CD4-positive, alpha-beta T cell treated with Interleukin-15 for 1 hour (primary cell): Measurements from ENCODE around the gene CD93.
A peak's percentile ranks its signal among the peaks of the same experiment; 100 is the strongest.

Experiments
- DNase-seq: peaks from one replicate; pipeline ENCODE4 v3.0.0-alpha.2; 2020

The CD93 gene

DNA sequence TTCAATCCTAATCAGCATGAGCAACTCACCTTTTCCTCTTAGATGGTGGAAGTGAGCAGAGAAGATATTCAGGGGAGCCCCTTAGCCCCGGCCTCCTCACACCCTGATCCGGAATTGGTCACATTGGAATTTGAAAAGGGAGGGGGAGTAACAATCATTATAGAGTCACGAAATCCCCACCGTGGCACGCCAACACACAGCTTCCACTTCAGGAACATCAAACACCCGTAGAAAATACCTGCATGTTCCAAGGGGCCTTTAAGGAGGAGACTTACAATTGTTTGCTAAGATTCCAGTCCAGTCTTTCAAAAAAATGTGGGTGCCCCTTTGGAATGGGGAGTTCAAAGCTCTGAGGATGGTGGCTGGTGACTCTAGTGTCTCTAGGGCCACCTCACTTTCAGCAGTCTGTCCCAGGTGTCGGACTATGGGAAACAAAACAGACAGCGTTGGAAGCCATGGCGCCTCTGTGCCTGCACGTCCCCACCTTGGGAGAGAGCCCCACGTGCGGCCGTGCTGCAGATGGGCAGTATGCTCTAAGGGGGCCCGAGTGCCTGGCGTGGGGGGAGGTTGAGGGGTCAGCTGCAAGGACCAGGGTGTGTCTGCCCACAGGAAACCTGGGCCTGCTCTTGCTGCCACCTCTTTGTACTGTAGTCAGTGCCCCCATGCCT lies 2.4 kb downstream of the CD93 start:
- no peak for DNase-seq

DNA sequence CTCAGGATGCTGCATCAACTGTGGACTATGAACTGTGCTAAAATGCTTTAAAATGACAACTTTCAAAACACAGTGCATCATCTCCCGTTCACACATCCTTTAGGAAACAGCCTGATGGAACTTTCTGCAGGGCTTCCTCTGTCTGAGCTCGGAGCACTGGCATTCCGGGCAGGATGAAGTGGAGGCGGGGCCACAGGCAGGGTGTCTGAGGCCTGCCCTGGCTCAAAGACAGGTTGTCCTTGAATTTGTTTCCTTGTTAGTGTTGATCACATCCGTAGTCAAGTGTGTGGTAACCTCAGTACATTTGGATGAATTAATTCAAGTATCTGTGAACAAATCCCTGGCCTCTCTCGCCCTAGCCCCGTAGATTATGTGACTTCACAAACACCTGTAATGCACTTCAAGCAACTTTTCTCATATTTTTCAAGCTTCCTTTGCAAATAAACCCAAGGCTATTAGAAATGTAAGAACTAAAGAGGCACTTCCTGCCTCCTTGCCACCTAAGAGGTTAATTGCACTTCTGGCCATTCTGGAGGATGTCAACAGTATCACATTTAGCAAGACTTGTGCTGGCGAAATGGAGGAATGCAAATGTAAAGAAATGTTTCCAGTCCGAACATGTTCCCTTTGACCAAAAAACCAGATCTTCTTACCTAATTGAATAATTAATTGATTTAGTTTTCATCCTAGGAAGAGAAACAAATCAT lies 3.1 kb downstream of the CD93 start:
- no peak for DNase-seq

DNA sequence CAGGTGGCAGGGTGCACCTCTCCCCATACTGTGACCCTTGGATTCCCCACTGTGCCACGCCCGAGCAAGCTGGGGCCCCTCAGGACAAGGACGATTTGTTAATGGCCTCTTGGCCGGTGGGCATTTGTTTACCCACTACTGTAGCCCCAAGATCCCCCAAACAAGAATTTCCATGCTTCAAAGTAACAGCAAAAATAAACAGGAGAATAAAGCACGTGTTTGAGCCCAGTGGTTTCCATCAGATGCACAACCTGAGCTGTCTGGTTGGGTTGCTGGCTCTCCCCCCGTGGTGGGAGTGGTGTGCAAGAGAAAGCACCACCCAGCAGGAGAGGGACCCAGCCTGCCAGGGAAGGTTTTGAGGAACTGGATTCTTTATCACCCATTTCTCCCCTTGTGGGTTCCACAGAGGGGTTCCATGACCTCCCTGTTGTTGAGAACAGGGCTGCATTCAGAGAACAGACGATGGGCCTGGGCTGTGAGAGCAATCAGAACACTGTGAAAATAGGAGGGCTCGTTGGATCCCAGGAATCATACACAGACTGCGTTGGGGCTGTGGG lies 4.8 kb downstream of the CD93 start:
- no peak for DNase-seq

DNA sequence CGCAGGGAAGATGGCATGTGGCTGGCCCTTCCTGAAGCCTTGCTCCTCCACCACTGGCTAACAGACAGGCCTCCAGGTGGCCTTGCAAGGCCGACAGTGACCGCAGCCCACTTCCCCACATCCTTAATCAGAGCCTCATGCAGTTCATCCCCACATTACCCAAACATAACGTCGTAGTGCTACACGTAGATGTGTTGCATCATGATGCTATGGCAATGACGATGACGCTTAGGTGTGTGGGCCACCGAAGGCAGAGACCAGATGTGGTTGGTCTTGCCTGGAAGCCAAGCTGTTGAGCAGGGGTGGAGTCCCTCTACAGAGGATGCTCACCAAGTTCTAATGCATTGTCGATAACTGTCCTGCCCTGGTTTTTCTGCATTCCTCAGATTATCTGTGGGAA lies 5.6 kb downstream of the CD93 start:
- DNase-seq, result peak; percentile 39

DNA sequence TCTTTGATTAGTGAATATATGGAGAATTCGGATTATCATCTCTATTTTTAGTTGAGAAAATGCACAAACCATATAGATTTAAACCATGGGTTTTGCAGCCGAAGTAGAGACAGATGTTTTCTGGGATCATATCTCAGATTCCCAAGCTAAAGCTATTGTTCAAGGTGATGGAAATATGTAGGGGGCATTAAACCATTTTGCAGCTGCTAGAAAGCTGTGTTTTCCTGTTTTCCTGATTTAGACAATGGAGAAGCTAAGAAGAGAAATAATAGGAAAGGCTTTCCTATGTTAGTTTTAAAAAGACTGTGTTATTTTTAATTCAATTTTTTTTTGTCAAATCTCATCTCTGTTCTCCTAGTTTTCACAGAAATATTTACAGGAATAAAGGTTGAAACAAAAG lies 6.2 kb downstream of the CD93 start:
- no peak for DNase-seq

DNA sequence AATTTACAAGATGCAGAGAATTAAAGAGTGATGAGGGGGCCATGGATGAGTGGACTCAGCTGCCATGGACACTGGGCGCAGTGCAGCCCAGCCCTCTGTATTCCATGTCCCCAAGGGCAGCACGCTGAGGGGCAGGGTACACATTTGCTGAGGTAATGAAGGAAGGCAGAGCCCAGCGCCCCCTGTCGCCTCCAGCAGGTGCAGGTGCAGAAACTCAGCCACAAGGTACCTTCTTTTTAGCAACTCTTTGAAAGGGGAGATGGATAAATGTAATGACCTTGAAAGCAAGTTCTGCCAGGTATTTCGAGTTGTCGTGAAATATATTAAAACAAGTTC lies 7.1 kb downstream of the CD93 start:
- no peak for DNase-seq

DNA sequence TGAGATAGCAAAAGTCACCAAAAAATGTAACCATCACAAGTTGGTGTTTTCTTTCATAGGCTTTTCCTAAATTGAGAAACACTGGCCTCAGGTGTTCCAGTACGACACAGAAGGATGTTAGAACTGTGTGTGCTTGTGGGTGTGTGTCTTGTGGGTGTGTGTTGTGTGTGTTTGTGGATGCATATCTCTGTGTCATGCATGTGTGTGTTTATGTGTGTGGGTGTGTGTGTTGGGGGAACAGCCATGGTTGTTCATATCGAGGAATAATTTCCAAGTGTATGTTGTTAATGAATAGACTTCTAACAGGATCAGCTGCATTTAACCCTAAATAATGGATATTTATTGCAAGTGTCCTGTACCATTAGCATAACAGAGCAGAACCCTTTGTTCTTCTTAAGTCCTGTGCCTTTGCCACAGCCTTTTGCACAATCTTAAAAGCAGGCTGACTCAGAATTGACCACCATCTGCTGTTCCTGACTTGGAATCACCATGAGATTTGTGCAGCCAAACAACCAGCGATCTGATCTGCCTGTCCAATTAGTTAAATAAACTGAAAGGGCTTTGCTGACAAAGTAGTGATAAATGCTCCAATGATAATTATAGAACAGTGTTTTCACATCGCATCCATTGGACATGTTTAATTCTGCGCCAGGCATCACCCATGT lies 7.6 kb downstream of the CD93 start:
- no peak for DNase-seq

DNA sequence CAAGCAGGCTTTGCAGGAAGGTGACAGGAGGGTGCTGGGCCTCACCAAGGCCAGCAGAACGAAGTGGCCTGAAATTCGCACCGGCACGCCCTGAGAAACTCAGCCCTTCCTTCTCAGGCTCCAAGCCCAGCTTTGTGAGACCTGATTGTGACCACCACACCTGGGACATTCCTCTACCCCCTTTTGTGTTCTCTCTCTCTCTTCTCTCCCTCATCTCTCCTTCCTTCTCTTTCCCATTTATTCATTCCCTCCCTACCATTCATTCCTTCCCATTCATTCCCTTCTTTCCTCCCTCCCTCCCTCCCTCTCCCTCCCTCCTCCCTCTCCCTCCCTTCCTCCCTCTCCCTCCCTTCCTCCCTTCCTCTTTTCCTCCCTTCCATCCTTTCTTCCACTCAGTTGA lies 8.8 kb downstream of the CD93 start:
- DNase-seq, result no peak

DNA sequence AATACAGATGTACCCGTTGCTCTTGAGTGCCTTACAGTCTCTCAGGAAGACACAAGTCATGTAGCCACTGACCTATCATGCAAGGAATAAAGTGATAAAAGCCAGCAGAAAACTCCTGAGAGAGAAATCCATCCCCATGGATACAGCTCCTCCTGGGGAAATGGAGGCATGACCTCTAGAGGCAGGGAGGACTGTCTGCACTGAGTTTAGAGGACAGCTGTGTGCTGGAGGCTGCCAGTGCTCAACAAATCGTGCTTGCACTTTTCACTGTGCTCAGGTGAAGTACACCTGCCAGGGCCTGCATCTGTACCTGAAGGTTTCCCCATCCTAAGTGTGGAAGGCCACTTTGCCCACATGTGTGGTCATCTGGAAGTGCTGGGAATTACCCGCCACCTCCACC lies 12.1 kb downstream of the CD93 start:
- DNase-seq, result no peak

DNA sequence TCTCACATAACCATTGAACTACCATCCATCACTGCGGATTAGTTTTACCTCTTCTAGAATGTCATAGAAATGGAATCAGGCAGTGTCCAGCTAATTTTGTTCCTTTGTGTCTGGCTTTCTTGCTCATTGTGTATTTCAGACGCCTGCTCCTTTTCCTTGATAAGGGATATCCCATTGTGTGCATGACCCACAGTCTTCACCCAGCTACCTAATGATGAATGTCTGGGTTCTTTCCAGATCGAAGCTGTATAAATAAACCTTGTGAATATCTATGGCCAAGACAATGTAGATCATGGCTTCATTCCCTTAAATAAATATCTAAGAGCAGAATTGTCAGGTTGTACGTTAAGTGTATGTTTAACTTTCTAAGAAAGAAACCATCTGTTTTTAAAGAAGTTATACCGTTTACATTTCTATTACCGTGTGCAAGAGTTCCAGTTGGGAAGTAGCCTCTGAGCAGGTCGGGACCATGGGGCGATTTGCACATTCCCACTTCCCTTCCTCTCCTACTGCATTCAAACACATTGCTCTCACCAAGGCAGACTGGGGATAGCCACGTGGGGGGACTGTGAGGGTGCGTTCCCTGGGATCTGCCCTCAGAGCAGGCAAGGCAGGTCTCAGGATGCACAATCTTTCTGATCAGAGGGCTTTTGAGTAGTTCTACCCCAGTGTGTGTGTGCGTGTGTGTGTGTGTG lies 13.1 kb downstream of the CD93 start:
- no peak for DNase-seq

DNA sequence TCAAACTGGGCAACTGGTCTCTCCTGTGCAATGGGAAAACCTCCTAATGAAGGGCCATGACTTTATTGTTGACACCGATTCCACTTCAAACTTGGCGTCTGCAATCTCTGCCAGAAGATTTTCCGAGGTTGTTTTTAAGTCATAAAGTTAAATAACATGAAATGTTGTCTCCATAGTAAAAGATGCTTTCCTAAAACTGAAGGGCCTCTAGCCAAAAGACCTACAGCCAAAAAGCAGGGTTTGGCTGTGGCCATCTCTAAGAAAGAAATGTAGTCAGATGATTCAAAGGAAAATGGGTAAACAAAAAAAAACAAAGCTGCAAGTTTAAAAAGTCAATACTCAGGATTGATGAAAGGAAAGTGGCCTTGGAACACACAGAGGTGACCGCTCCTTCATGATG lies 14.1 kb downstream of the CD93 start:
- no peak for DNase-seq

DNA sequence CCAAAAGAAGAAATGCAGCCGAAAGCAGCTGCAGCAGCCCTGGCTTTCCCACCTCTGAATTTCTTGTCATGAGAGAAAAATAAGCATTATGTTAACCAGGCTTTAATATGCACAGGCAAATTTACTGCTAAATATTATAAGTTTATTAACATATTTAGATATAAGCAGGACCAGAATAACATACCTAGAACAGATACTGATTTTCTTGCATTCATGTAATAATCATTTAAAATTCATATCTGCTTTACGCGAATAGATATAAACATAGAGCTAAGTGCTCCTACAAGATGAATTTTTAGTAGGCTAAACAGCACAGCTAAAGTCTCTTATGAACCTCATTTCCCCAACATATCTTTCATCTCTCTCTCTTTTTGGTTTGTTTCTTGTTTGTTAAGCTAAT lies 14.7 kb downstream of the CD93 start:
- DNase-seq, result no peak

DNA sequence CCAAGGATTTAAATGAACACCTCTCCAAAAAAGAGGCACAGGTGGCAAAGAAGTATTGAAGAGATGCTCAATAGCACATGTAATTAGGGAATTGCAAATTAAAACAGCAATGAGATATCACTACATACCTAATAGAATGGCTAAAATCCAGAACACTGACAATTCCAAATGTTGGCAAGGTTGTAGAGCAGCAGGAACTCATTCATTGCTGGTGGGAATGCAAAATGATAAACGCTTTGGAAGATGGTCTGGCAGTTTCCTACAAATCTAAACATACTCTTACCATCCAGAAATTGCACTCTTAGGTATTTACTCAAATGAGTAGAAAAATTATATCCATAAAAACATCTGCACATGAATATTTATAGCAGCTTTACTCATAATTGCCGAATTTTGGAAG lies 17.0 kb downstream of the CD93 start:
- no peak for DNase-seq

DNA sequence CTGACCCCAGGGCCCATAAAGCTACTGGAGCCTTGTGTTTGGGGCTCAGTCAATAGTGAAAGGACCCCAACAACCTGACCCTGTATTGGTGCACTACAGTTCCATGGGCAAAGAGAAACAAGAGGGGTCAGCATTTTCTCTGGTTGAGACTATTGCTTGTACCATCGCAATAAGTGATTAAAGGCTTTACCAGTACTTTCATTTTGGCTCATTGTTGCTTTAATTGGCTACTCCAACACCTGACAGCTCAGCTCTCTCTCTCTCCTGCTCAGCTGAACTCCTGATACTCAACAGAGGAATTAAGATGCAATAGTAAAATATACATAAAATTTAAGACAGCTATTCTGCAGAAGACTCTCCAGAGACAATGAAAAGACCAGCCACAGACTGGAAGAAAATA lies 17.8 kb downstream of the CD93 start:
- no peak for DNase-seq

DNA sequence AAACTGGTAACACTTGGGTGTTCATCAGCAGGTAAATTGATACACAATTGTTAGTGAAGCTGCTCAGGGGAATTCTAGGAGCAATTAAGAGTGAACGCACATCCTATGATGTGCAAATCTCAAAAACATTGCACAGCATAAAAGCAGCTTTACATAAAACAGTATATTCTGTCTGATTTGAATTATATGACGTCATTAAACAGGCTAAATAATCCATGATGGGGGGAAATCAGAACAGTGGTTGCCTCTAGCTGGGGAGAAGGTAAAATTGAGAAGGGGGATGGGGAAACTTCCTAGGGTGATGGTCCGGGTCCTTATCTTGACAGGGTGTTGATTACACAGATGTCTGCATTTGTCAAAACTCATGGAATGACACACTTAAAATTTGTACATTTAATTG lies 19.4 kb downstream of the CD93 start:
- no peak for DNase-seq

DNA sequence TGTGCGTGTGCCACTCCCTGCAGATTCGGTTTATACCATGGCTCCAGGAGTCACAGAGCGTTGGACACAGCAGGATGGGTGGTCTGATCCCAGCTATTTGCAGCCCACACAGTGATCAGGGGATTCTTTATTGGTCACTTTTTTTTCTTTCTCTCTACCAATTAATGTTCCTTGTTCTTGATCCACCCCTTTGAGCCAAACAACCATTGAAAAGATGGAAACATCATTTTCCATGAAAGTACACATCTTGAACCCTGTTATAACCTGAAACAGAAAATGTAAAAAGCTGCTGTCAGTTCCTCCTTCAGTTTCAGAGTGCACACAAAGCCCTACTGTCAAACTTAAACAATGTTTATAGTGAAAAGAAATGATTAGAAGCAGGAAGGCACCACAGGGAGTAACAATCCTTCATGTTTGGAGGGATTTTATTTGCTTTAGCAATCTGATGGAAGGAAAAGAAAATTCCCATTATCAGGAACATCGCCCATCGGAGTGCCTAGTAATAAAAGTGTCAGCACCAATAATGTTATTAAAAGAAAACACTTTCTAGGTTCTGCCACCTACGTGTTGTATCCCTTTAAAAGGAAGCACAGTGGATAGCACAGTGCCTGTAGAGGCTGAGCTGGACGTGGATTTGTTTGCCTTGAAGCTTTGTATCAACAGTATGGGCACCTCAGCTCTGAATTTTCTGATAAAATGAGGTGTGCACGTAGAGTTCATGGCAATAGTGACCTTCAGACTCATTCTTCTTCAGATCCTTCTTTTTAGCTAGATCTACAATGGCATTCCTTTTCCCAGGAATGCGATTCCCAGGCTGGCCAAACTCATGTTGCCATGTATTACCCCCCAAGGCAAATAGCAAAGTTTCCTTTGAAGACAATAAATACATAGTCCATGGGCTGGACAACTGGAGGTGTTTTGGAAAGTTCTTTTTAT lies 20.6 kb downstream of the CD93 start:
- DNase-seq, result no peak

DNA sequence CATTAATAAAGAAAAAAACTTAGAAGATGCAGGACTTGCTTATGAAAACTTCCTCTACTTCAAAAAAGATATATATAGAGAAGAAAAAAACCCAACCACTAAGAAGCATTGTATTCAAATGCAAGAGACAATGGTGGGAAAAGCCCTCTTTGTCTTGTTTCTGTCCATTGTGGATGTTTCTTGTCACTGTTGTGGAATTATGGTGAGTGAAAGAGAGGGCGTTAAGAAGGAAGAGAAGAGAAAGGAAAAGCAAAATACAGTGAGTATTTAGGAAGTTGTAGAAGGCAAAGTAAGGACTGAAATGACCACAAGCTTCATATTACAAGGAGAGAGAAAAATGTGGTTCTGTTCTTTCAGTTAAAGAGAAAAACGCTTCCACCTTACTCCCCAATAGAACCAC lies 22.5 kb downstream of the CD93 start:
- no peak for DNase-seq

DNA sequence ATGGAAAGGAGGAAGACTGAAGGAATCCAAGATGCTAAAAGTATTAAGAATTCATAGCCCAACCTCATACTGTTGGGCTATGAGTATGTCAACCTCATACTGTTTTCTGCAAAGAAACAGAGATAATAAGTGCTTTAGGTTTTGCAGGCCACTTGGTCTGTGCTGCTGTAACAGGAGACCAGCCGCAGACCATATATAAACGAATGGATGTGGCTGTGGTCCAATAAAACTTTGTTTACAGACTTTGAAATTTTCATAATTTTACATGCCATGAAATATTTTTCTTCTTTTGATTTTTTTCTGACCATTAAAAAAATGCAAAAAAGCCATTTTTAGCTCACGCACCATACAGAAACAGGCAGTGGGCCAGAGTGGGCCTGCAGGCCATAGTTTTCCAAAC lies 23.0 kb downstream of the CD93 start:
- DNase-seq, result no peak

DNA sequence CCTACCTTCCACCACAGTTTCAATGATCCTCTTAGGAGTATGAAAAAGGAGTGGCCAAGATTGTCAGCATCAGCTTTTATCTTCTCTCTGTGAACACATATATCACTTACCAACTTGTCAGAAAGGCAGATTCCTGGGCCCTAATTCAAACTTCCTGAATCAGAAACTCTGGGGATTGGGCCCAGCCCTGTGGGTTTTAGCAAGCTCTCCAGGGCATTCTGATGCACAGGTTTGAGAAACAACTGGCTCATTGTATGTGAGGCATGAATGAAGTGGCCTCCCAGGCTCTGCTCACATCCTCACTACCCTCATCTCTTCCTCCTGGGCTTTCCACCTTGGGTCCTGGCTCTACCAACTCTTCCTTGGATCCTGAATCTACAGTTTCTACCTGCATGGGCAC lies 23.5 kb downstream of the CD93 start:
- no peak for DNase-seq

DNA sequence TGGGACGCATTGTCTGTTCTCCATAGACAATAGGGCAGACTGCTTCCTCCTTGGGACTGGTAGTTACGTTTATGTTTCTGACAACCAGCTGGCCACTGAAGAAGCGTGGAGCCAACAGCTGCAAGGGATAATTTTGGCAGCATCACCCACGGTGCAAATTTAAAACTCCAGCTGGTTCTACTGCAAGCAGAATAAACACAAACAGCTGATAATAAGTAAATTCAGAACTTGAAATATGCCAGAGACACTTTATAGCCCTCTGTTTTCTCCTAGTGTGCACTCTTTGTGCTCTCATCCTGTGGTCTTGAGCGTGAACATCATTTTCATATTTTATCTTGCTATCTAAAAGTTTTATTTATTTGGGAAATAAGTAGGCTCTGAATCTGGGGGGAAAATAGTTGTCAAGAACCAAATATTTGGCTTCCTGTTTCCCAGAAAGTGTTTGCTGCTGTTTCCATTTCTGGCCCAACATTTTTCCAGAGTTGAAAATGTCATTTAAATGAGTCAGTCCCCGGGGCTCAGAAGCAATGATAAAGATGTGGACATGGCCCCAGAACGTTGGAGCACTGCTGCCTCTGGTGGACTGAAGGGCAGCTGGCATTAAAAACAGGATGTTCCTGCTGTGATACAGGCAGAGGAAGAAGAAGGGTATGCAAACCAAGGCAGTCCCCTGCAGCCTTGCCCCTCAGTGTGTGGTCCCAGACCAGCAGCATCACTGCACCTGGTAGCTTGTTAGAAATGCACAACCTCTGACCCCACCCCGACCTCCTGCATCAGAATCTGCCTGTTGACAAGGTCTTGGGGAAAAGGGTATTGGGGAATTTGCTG lies 24.2 kb downstream of the CD93 start:
- no peak for DNase-seq

DNA sequence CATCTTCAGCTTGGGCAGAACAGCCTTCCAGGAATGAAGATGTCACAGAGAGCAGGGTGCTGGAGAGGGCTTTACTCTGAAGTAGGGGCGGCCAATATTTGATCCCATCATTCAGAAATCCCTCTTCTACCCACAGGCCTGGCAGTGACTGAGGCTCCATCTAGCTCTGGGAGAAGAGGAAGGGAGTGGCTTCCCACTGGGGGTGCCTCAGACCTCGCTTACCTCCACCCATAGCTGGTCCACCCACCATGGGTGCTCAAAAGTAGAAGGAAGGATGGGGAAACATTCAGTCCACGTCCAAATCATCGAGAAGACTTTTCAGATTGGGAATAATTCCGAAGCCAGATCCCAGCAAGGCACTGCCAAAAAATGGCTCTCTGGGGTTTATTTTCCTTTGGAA lies 24.9 kb downstream of the CD93 start:
- DNase-seq, result no peak

DNA sequence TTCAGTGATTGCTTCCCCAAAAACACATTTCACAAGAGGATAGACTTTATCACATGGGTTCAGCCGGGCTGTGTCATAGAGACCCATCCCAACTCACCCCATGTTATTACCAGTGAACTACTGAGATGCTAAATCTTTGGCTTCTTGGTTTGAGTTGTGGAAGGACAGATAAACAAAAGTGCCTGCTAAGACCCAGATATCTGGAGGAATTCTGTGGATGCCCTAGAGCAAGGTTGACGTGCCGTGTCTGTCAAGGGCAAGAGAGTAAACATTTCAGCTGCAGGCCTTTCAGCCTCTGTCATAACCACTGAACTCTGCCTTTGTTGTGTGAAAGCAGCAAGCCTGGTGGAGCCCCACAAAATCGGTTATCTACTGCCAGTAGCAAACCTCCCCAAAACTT lies 25.5 kb downstream of the CD93 start:
- DNase-seq, result no peak
